Activated CD8-positive, alpha-beta memory T cell treated with anti-CD3 and anti-CD28 coated beads for 24 hours (primary cell): ENCODE data around the gene ASPRV1.
"Not testable (repeated sequence)": the region's sequence is repeated elsewhere in the genome, so short reads cannot be mapped to it uniquely, and the experiment has no call there.

Experiments
- DNase-seq: peaks from one replicate; pipeline ENCODE4 v3.0.0-alpha.2; 2020

Gene ASPRV1

DNA sequence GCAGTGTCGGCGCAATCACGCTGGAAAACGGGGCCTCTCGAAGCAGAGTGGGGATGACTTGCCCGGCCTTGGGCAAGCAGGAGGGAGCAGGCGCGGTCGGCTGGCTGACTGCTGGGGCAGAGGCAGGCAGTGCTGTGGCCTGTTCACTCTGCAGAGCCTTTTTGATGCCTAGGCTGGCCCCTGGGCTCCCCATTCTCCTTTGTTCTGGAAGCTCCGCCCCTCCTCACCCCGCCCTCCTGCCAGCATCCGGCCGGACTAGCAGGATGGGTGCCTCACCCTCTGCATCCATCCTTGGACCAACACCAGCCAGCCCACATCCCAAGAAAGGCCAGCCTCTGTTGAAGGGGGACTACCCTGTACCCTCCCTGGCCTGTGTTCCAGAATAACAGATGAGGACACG lies at the start of gene ASPRV1:
ASPRV1 (minus strand) TSS at position 136 of the 400 bp plus-strand sequence. CDS start 195 bp downstream, outside the sequence.
- DNase-seq, result no peak

DNA sequence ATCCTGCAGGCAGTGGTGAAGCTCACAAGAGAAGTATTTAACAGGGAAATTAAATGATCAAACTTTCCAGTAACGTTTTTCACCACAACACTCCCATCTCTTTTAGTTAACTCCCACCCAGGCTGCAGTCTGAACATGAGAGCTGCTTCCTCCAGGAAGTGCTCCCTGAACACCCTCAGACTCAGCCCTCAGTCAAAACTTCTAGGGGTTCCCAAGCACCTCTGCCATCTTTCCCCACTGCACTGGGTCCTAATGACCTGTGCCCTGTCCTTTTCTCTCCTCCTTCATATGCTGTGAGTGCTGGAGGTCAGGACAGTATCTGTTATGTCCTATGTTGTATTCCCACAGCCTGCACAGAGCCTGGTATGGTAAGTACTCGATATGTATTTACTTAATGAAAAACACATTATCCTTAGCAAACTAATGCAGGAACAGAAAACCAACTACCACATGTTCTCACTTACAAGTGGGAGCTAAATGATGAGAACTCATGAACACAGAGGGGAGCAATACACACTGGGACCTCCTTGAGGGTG lies 49.2 kb upstream of the ASPRV1 start:
- no peak for DNase-seq

GRCh38 chr2:70009762-70010575 lies 48.5 kb upstream of the ASPRV1 start:
- DNase-seq, result no peak

GRCh38 chr2:70008290-70008689 lies 46.9 kb upstream of the ASPRV1 start:
- DNase-seq, result no peak

GRCh38 chr2:70007151-70007550 lies 45.7 kb upstream of the ASPRV1 start:
- no peak for DNase-seq

- DNase-seq, result no peak
Observed at GRCh38 chr2:70006447-70006784, 45.0 kb upstream of the ASPRV1 start.

DNA sequence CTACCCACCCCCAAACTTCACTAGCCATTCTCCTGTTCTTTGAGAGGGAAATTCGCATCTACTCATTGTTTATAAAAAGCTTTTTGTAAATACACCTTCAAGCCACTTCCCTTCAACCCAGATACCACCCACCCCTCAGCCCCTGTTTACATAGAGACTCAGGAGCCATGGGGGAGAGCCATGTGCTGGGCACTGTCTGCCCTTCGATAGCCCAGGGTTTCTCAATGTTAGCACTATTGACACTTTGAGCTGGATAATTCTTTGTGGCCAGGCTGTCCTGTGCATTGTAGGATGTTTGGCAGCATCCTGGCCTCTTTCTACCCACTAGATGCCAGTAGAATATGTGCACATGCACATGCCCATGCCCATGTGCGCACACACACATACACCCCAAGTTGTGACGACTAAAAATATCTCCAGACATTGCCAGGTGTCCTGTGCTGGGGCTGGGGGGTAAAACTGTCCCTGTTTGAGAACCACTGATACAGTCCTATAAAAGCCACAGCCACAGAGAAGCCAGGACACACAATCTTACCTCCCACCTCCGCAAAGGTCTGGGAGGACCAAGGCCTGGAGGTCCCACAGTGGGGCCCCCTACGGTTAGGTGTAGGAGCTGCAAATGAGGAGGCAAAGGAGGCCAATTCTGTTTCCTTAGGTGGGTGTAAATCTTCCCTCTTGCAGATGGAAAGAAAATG lies 44.5 kb upstream of the ASPRV1 start:
- no peak for DNase-seq

DNA sequence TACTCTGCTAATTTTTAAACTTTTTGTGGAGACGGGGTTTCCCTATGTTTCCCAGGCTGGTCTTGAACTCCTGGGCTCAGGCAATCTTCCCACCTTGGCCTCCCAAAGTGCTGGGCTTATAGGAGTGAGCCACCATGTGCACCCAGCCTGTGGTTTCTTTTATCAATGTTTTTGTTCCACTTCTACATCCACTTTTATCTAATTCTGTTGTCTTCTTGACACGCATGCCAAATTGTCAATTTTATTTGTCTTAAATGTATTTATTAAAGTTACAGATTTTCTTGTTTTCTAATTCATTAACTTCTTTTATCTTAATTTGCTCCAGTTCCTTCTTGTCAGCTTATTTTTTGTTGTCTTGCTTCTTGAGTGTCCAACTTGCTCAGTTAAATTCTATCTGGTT lies 43.8 kb upstream of the ASPRV1 start:
- DNase-seq, result no peak

DNA sequence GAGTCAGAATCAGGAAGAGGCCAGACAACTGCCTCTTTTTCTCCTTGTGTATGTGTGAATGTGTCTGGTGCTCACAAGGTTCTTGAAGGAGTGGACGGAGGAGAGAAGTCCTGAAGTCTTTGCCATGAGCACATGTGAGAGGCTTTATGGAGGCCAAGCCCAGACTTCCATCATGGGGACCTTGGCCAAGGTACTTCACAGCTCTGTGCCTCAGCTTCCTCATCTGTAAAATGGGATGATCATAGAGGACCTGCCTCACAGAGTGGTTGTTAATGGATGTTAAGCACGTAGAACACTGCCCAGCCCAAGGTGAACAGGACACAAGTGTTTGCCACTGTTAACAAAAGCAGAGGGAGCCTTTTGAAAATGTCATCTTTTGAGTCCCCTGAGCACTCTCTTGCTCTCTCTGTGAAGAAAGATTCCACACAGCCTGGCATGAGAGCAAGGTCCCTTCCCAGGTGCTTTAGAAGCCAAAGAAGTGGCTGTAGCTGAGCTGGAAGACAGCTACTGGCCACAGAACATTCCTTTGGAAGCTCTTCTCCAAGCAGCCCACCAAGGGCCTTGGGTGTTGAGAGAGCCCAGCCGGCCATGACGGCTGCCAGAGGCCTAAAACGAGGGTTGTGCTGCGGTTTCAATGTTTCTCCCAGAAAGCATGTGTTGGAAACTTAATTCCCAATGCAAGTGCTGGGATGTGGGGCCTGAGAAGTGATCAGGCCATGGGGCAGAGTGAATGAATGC lies 41.8 kb upstream of the ASPRV1 start:
- DNase-seq, result peak; percentile 19

GRCh38 chr2:70002241-70002899 lies 40.9 kb upstream of the ASPRV1 start:
- peak; percentile 24 for DNase-seq

GRCh38 chr2:70000529-70000928 lies 39.1 kb upstream of the ASPRV1 start:
- DNase-seq, result not testable (repeated sequence)

DNA sequence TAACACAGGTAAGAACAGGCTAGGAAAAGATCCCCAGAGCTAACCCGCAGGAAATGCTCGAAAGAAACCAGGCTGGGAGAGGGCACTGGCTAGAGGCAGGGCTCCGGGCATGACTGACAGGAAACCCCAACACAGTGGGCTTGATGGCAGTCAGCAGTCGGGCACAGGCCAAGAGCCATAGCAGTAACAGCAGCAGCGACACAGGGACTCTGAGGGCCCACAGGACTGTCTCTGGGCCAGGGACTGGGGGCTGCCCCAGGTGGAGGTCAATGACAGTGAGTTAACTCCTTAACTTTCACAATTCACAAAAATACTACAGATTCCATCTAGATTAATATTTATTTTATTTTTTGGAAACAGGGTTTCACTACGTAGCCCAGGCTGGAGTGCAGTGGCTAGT lies 37.3 kb upstream of the ASPRV1 start:
- peak; percentile 41 for DNase-seq

DNA sequence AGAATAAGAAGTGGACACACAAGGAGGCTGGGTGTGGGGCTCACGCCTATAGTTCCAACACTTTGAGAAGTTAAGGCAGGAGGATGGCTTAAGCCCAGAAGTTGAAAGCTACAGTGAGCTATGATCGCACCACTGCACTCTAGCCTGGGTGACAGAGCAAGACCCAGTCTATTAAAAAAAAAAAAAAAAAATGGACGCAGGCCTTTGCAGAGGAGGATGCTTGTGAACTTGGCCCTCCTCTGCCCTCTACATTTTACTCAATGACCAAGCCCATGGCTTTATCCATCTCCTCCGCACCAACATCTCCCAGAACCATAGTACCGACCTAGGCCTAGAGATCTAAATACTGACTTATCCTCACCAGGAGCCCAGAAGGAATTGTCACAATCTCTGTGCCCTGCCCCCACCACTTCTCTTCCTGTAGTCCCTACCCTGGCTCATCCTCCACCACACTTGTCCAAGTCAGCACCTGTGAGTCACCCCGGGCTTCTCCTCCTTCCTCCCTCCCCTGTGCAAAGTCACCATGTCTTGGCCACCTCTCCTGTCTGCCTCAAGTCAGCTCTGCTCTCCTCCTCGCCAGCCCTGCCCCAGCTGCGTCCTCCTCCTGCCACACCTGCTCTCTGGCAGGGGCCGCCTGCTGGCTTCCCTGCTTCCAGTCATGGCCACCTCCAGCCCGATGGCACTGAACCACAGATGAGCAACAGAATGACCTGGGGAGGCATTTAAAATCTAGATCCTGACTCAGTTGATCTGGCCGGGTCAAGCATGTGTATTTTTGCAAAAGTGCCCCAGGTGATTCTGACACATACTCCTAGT lies 35.8 kb upstream of the ASPRV1 start:
- DNase-seq, result peak; percentile 55

DNA sequence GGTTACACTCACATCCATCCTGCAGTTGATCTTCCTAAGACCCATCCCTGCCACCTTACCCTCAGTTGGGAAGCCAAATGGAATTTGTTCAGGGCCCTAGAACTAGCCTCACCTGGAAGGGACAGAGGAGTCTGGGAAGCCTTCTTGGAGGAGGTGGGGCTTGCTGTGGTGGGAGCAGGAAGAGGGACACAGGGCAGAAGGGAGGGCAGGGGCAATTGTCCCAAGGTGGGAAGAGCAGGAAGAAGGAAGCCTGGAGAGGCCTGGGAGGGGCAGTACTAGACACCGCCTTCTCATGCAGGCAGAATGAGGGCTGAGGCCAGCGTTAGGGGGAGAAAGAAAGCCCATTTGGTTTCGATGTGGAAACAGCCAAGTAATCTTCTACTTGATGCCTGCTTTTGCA lies 34.1 kb upstream of the ASPRV1 start:
- DNase-seq, result peak; percentile 26

- no peak for DNase-seq
Observed at GRCh38 chr2:69994166-69994565, 32.7 kb upstream of the ASPRV1 start.

GRCh38 chr2:69993708-69994107 lies 32.3 kb upstream of the ASPRV1 start:
- DNase-seq, result no peak

DNA sequence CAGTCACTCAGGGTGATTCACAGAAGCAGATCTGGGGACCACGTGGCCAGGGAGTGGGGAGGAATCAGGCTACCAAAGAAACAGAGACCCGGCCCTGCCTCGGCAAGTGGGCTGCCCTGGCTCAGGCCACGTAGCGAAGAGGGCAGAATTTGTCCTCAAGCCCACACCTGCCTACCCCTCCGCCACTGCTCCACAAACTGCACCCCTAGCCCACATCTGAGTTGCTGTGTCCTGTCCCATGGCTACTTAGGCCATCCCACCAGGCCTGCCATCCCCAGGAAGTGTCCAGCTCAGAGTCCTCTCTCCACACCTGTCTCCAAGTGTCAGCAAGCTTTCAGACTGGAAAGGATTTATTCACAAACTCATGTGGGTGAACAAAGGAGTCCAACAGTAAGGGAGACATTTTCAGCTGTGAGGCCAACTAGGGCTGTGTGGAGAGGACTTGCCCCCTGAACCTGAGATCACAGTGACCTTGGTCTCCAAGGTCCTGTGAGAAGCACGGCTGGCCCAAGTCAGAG lies 31.7 kb upstream of the ASPRV1 start:
- no peak for DNase-seq

DNA sequence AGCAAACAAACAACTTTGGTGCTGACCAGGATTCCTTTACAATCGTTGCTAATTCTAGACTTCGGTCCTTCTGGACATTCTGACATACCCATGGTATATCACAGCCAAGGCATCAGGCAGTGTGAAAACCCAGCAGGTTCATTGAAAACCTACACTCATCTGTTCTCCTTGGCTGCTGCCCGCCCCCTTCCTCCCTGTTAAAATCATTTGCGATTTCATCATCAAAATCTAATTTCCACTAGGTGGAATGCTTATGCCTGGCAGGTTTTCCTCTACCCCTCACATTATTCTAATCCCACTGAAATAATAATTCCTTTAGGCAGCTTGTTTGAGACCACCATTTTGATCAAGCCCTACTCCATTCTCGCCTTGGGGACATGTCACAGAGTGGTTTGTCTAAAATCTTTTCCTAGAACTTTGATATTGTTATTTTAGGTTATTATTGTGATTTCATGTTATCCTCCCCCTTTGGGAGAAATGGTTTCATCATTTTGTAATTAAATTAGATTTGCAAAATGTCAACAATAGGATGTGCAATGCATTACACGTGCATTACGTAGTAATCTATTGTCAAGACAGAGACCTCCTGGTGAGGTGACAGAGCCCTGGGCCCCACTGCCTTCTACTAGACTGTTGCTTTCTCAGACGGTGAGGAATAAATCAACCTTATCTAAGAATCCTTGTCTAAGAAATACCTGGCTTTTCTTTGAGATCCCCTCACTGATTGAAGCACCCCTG lies 31.0 kb upstream of the ASPRV1 start:
- no peak for DNase-seq

DNA sequence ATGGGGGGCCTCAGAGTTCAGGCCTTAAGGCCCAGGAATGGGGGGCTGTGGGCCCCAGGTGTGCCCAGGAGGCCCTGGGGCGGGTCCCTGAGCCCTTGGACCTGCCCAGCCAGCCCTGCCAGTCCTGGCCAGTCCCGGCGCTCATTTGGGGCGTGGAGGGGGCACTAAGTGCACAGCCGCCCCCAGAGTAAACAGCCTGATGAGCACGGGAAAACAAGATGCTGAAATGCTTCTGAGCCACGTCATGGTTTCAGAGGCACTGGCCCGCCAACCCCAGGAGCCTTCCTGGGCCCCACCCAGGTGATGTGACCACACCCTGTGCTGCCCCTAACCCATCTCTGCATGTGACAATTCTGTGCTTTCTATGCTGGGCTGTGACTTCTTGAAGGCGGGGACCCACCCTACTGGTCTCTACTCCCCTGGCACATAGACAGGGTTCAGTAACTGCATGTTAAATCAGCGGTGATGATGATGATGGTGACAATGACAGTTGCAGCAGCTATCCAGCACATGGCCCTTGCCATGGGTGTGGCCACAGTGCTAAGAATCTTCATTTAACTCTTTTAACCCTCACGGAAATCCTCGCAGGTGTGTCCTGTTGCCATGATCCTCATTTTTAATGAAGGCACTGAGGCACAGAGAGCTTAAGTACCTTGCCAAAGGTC lies 28.1 kb upstream of the ASPRV1 start:
- DNase-seq, result no peak

DNA sequence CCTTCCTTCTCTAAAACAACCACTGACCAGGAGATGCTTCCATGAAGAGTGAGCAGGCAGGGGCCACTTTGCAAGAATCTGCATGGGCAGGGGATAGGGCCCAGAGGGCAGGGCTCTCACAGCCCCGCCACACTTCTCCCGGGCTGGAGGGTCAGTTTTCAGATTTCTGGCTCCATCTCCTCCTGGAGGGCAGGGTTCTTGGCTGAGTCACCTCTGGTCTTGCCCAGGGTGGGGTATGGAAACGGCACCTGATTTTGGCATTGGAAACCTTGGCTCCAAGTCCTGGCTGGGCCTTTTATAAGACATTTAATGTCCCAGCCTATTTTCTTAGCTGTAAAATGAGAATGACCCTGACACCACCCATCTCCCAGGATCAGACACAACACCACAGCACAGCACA lies 27.6 kb upstream of the ASPRV1 start:
- DNase-seq, result no peak
